WERI-Rb-1 (cell line): ENCODE measurements around the gene NME4.

Experiments used
- DNase-seq: peaks from one replicate; pipeline ENCODE4 v3.0.0-alpha.2; 2020
- H3K27ac ChIP-seq: fragments of 250-450 bp; sonication (Bioruptor Pico); 2 replicates; pipeline ENCODE4 v1.5.1; 2020; ENCODE audit warnings: mild to moderate bottlenecking, moderate library complexity
- H3K27me3 ChIP-seq: fragments of 250-450 bp; sonication (Bioruptor Pico); 2 replicates; pipeline ENCODE4 v1.5.1; 2021; ENCODE audit warnings: mild to moderate bottlenecking, low read depth, moderate library complexity; ENCODE audit not compliant: insufficient read depth, severe bottlenecking
- H3K36me3 ChIP-seq: fragments of 250-450 bp; sonication (Bioruptor Pico); 2 replicates; pipeline ENCODE4 v1.5.1; 2020; ENCODE audit warnings: mild to moderate bottlenecking, moderate library complexity
- H3K4me3 ChIP-seq: 2 replicates; pipeline ENCODE4 v1.5.1; 2011; ENCODE audit warnings: low read depth, mild to moderate bottlenecking, control low read depth, low read length
- H3K9me3 ChIP-seq: fragments of 250-450 bp; sonication (Bioruptor Pico); 2 replicates; pipeline ENCODE4 v1.5.1; 2021; ENCODE audit warnings: mild to moderate bottlenecking, moderate library complexity; ENCODE audit not compliant: severe bottlenecking
- TF ChIP-seq, protein P1 (sequence below): IDR thresholded peaks from 2 replicates; pipeline ENCODE4 v1.5.1; 2011; ENCODE audit warnings: low read depth, mild to moderate bottlenecking, control low read depth, inconsistent platforms, low read length

The NME4 gene

DNA sequence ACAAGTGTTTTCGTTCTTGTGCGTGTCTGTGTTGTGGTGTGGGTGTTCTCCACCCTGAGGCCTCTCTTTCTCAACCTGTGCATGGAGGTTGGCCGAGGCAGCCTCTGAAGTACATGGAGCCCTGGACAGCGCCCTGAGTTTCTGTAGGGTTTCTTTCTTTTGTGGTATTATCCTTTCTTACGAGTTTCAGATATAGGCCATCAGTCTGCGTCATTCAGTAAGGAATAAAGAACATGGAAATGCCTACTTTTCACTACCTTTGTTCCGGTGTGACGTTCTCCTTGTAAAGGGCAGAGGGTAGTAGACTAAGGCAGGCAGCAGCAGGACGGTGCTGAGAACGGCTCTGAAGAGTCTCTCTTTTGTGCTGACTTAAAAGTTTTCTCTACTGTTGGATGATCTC is 47.0 kb downstream of the NME4 start:
- TF ChIP-seq, protein P1, sequence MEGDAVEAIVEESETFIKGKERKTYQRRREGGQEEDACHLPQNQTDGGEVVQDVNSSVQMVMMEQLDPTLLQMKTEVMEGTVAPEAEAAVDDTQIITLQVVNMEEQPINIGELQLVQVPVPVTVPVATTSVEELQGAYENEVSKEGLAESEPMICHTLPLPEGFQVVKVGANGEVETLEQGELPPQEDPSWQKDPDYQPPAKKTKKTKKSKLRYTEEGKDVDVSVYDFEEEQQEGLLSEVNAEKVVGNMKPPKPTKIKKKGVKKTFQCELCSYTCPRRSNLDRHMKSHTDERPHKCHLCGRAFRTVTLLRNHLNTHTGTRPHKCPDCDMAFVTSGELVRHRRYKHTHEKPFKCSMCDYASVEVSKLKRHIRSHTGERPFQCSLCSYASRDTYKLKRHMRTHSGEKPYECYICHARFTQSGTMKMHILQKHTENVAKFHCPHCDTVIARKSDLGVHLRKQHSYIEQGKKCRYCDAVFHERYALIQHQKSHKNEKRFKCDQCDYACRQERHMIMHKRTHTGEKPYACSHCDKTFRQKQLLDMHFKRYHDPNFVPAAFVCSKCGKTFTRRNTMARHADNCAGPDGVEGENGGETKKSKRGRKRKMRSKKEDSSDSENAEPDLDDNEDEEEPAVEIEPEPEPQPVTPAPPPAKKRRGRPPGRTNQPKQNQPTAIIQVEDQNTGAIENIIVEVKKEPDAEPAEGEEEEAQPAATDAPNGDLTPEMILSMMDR = no peak
- peaks cover 8% of the 10 kb centered on the region for H3K36me3 ChIP-seq
- no peak overlapping the region for H3K4me3 ChIP-seq
- DNase-seq = no peak
- no peaks in the 10 kb centered on the region for H3K9me3 ChIP-seq
- no peak overlapping the region for H3K27ac ChIP-seq
- no peaks in the 10 kb centered on the region for H3K27me3 ChIP-seq

DNA sequence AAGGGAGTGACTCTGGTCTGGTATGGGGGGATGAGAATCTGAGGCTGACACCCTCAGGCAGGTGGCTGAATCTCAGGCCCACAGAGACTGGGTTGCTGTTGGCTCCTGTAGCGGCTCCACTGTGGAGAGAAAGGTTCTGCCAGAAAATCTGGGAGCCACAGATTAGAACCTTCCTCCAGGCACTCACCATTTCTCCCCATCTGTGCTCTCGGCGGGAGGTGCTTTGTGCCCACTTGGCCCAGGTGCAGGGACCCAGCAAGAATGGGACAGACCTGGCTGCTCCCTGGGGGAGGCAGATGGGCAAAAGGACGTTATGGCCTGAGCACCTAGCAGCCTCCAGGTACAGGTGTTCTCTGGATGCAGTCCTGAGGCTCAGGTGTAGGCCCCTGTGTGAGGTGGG is 48.6 kb downstream of the NME4 start:
- TF ChIP-seq, protein P1 = no peak
- Histone ChIP-seq H3K4me3 (no peak overlapping the region), H3K9me3 (no peaks in the 10 kb centered on the region), H3K36me3 (peaks cover 4% of the 10 kb centered on the region; the same call in 1 of the 2 replicates), H3K27me3 (no peaks in the 10 kb centered on the region), H3K27ac (no peak overlapping the region)
- DNase-seq = no peak
